Stimulated activated naive CD8-positive, alpha-beta T cell treated with anti-CD3 and anti-CD28 coated beads, Interleukin-15, Interleukin-2, amounts not matched to agents 100 ng/mL and 50 ng/mL, for 24 hours (primary cell): Measurements from ENCODE around the gene PWWP2B.
"Not testable (repeated sequence)": the region's sequence is repeated elsewhere in the genome, so short reads cannot be mapped to it uniquely, and the experiment has no call there.

Source experiments
- H3K27ac Mint-ChIP-seq: one replicate; pipeline ENCODE4 v1.8.0; 2021; ENCODE audit warnings: mild to moderate bottlenecking, mixed read lengths
- H3K27me3 Mint-ChIP-seq: one replicate; pipeline ENCODE4 v1.8.0; 2021; ENCODE audit warnings: mixed read lengths
- H3K36me3 Mint-ChIP-seq: one replicate; pipeline ENCODE4 v1.8.0; 2021; ENCODE audit warnings: low read depth, mixed read lengths
- H3K4me1 Mint-ChIP-seq: one replicate; pipeline ENCODE4 v1.8.0; 2021; ENCODE audit warnings: low read depth, mixed read lengths
- H3K4me3 Mint-ChIP-seq: one replicate; pipeline ENCODE4 v1.8.0; 2021; ENCODE audit warnings: mild to moderate bottlenecking, mixed read lengths
- H3K9me3 Mint-ChIP-seq: one replicate; pipeline ENCODE4 v1.8.0; 2021; ENCODE audit warnings: mixed read lengths

PWWP2B gene

DNA sequence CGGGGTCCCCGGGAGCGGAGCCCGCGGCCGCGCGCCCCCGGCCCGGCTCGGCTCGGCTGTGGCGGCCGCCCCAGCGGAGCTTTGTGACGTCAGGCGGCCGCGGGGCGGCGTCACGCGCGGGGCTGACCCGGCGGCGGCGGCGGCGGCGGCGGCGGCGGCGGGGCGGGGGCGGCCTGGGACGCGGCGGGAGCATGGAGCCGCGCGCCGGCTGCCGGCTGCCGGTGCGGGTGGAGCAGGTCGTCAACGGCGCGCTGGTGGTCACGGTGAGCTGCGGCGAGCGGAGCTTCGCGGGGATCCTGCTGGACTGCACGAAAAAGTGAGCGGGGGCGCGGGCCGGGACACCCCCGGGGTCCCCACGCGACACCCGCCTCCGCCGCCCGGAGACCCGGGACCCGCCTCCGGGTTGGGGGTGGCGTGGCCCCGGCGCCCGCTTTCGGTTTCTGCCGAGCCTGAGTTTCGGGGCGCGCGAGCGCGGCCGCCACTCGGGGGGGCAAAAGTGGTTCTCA lies at the start of gene PWWP2B:
PWWP2B (plus strand) TSS at position 165 of the 506 bp plus-strand sequence; CDS start at position 192, 27 bp downstream.
- no peaks in the 10 kb centered on the region for H3K27me3 Mint-ChIP-seq
- peaks cover 24% of the 10 kb centered on the region for H3K4me1 Mint-ChIP-seq
- peak within 1 kb of the TSS; percentile 82 for H3K4me3 Mint-ChIP-seq
- peak within 1 kb of the TSS; percentile 82 for H3K27ac Mint-ChIP-seq
- peaks cover 5% of the 10 kb centered on the region for H3K9me3 Mint-ChIP-seq
- no peaks in the 10 kb centered on the region for H3K36me3 Mint-ChIP-seq

DNA sequence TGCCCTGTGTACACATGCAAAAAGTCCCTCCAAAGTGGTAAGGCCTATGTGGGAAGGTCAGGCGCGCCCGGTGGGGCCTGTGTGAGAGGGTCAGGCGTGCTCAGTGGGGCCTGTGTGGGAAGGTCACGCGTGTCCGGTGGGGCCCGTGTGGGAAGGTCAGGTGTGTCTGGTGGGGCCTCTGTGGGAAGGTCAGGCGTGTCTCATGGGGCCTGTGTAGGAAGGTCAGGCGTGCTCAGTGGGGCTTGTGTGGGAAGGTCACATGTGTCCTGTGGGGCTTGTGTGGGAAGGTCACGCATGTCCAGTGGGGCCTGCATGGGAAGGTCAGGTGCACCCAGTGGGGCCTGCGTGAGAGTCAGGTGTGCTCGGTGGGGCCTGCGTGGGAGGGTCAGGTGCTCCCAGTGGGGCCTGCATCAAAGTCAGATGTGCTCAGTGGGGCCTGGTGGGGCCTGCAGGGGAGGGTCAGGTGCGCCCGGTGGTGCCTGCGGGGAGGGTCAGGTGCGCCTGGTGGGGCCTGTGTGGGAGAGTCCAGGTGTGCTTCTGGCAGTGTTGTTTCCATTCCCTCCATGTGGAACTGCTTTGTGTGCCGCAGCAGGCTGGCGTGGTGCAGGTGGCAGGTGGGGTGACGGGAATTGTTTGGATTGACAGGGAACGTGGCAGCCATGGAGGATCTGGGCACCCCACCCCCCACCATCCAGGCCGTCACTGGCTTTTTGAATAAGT lies 49.6 kb upstream of the PWWP2B start:
- Mint-ChIP-seq H3K4me3 (no peak overlapping the region), H3K27me3 (no peaks in the 10 kb centered on the region), H3K9me3 (no peaks in the 10 kb centered on the region), H3K36me3 (peaks cover 17% of the 10 kb centered on the region), H3K27ac (no peak overlapping the region), H3K4me1 (no peaks in the 10 kb centered on the region)

DNA sequence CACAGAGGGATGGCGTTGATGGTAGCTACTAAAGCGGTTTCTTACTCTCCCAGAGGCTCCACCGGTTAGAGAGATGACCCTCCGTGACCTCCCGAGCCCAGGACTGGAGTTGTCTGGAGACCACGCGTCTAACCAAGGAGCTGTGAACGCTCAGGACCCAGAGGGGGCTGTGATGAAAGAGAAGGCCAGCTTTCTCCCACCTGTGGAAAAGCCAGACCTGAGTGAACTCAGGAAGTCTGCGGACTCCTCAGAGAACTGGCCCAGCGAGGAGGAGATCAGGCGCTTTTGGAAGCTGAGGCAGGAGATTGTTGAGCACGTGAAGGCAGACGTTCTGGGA lies 49.1 kb upstream of the PWWP2B start:
- no peaks in the 10 kb centered on the region for H3K27me3 Mint-ChIP-seq
- no peak overlapping the region for H3K4me3 Mint-ChIP-seq
- no peak overlapping the region for H3K27ac Mint-ChIP-seq
- peaks cover 13% of the 10 kb centered on the region for H3K36me3 Mint-ChIP-seq
- H3K4me1 Mint-ChIP-seq, result peaks cover 3% of the 10 kb centered on the region
- H3K9me3 Mint-ChIP-seq, result no peaks in the 10 kb centered on the region

DNA sequence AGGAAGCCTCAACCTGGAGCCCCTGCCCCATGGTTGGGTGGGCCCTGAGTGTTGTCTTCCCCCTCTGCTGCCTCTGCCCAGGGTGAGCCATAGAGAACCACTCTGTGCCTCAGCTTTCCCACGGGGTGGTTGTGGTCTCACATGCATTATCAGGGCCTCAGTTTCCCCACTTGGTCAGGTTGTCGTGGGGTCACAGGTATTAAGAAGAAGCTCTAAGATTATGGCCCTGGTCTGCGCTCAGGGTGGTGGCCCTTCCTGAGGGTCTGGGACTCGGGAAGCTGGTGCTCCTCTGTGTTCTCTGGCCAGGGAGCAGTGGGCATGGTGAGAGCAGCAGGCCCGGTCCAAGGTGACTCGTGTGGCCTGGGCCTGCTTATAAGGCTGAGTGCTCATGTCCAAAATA lies 47.2 kb upstream of the PWWP2B start:
- H3K27me3 Mint-ChIP-seq, result no peaks in the 10 kb centered on the region
- no peak overlapping the region for H3K4me3 Mint-ChIP-seq
- no peaks in the 10 kb centered on the region for H3K9me3 Mint-ChIP-seq
- H3K27ac Mint-ChIP-seq, result no peak overlapping the region
- peaks cover 3% of the 10 kb centered on the region for H3K4me1 Mint-ChIP-seq
- H3K36me3 Mint-ChIP-seq, result peaks cover 13% of the 10 kb centered on the region

- Mint-ChIP-seq H3K9me3 (no peaks in the 10 kb centered on the region), H3K27me3 (no peaks in the 10 kb centered on the region), H3K4me3 (no peak overlapping the region), H3K4me1 (peaks cover 3% of the 10 kb centered on the region), H3K36me3 (peaks cover 8% of the 10 kb centered on the region), H3K27ac (no peak overlapping the region)
Measured at GRCh38 chr10:132350391-132350790, 46.6 kb upstream of the PWWP2B start.

- Mint-ChIP-seq H3K4me1 (peaks cover 3% of the 10 kb centered on the region), H3K27me3 (no peaks in the 10 kb centered on the region), H3K36me3 (peaks cover 3% of the 10 kb centered on the region), H3K4me3 (no peak overlapping the region), H3K27ac (no peak overlapping the region), H3K9me3 (no peaks in the 10 kb centered on the region)
Measured at GRCh38 chr10:132350946-132351345, 46.1 kb upstream of the PWWP2B start.

DNA sequence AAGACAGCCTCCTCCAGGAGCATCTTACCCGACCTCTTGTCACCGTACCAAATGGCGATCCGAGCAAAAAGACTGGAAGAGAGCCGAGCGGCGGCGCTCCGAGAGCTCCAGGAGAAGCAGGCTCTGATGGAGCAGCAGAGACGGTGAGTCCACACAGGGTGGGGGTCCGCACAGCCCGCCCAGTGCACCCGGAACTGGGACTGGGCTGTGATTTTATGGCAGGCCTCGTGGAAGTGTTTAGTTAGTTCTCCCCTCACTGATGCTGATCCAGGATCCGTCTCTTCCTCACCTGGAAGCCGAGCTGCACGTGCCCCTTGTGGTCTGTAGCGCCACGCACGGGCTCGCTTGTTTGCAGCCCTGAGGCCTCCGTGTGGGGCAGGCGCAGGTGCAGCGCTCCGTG lies 45.4 kb upstream of the PWWP2B start:
- Mint-ChIP-seq H3K4me1 (peaks cover 3% of the 10 kb centered on the region), H3K4me3 (no peak overlapping the region), H3K9me3 (no peaks in the 10 kb centered on the region), H3K27me3 (no peaks in the 10 kb centered on the region), H3K27ac (no peak overlapping the region), H3K36me3 (peaks cover 2% of the 10 kb centered on the region)

DNA sequence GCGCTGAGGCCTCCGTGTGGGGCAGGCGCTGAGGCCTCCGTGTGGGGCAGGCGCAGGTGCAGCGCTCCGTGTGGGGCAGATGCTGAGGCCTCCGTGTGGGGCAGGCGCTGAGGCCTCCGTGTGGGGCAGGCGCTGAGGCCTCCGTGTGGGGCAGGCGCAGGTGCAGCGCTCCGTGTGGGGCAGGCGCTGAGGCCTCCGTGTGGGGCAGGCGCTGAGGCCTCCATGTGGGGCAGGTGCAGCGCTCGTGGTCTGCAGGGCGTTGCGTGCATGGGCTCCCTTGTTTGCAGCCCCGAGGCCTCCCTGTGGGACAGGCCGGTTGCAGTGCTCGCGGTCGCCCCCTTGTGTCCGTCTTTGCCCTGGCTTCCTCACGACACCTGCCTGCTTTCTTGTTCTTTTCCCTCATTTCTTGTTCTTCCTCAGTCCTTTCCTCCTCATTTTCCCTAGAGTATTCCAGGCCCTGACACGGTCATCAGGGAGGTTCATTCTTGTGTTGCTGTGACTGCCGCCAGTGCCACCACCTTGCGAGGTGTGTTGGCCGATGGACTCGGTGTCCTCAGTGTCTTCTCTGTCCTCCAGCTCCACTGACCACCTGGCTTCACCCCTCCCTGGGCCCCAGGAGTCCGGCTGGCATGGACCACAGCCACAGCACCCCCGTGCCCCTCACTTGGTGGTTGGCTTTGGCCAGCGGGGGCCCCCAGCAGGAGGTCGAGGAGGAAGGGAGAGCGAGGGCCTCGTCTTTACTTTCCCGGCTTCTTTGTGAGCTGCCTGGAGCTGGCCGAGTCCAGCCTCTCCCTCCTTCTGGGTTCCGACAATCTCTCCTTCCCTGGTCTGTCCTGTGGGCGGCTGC lies 44.3 kb upstream of the PWWP2B start:
- not testable (repeated sequence) for H3K9me3 Mint-ChIP-seq, H3K4me1 Mint-ChIP-seq, H3K27ac Mint-ChIP-seq, H3K36me3 Mint-ChIP-seq, H3K4me3 Mint-ChIP-seq, H3K27me3 Mint-ChIP-seq

DNA sequence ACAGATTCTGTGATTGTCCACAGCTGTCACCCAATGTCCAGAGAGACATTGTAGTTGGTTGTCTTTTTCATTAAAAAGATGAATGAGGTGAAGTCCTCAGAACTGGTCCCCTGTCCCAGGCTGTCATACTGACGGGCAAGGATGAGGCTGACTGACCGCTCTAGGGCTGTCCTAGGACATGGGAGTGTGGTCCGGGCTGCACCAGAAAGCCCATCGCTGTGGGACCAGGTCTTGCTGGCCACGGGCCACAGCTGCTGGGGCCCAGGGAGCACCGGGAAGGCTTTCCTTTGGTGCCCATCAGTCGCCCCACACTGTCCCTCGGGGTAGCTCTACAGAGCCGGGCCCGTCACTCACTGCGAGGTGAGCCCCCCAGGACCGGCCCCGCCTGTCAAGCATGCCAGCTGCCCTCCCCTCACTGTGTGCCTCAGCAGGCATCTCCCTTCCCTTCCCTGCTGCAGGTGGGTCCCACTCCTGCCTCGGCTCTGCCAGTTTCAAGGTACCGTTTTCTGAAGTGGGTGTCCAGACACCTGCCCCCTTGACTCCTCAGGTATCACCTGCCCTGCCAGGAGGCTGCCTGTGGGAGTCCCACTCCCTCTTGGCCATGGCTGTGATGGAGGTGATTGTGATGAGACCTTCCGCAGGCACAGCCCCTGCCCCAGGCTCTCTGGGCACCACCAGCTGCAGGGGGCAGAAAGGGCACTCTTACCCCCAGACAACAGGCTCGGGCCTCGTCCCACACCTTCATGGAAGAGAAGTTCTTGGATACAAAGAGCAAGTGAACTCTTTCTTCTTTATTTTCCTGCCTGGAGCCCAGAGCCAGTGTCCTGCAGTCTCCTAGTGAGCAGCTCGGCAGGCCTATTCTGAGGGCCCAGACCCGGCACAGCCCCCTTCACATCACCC lies 43.3 kb upstream of the PWWP2B start:
- Mint-ChIP-seq H3K27ac (no peak overlapping the region), H3K36me3 (no peaks in the 10 kb centered on the region), H3K27me3 (no peaks in the 10 kb centered on the region), H3K4me3 (no peak overlapping the region), H3K9me3 (no peaks in the 10 kb centered on the region), H3K4me1 (peaks cover 3% of the 10 kb centered on the region)

DNA sequence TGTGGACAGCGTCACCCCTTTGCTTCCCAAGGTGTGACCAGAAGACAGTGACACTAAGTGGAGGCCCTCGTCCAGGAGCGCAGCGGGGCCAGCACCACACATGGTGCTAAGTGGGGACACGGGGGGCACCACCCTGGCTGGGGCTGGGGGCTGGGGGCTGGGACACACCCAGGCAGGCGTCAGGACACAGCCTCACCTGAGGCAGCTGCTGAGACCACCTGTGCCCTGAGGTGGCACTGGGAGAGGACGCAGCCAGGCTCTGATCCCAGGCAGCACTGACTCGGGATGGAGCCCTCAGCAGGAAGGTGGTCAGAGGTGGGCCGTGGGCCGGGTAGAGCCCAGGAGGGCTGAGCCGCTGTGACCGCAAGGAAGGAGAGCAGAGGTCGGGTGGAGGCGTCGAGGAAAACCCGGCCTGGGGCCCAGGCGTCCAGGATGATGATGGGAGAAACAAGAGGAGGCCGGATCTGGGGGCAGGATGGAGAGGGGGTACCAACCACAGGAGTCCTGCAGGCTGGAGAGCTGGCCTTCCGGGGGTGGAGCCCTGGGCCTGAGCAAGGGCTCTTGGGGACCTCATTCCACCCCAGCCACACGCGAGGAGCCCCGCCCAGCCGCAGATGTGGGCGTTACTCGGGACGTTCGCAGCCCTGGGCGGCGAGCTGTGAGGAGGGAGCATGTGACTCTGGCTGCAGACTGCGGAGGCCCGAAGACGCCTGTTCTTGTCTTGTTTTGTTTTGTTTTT lies 42.5 kb upstream of the PWWP2B start:
- no peak overlapping the region for H3K4me3 Mint-ChIP-seq
- no peaks in the 10 kb centered on the region for H3K27me3 Mint-ChIP-seq
- H3K4me1 Mint-ChIP-seq, result peaks cover 3% of the 10 kb centered on the region
- H3K9me3 Mint-ChIP-seq, result no peaks in the 10 kb centered on the region
- H3K27ac Mint-ChIP-seq, result no peak overlapping the region
- no peaks in the 10 kb centered on the region for H3K36me3 Mint-ChIP-seq

GRCh38 chr10:132355297-132355696 lies 41.7 kb upstream of the PWWP2B start:
- H3K9me3 Mint-ChIP-seq, result no peaks in the 10 kb centered on the region
- H3K4me1 Mint-ChIP-seq, result peaks cover 3% of the 10 kb centered on the region
- H3K4me3 Mint-ChIP-seq, result no peak overlapping the region
- no peaks in the 10 kb centered on the region for H3K27me3 Mint-ChIP-seq
- H3K36me3 Mint-ChIP-seq, result no peaks in the 10 kb centered on the region
- no peak overlapping the region for H3K27ac Mint-ChIP-seq

- no peaks in the 10 kb centered on the region for H3K36me3 Mint-ChIP-seq
- H3K9me3 Mint-ChIP-seq, result no peaks in the 10 kb centered on the region
- H3K4me1 Mint-ChIP-seq, result peaks cover 3% of the 10 kb centered on the region
- H3K27me3 Mint-ChIP-seq, result no peaks in the 10 kb centered on the region
- H3K4me3 Mint-ChIP-seq, result no peak overlapping the region
- no peak overlapping the region for H3K27ac Mint-ChIP-seq
Measured at GRCh38 chr10:132355754-132356153, 41.2 kb upstream of the PWWP2B start.

DNA sequence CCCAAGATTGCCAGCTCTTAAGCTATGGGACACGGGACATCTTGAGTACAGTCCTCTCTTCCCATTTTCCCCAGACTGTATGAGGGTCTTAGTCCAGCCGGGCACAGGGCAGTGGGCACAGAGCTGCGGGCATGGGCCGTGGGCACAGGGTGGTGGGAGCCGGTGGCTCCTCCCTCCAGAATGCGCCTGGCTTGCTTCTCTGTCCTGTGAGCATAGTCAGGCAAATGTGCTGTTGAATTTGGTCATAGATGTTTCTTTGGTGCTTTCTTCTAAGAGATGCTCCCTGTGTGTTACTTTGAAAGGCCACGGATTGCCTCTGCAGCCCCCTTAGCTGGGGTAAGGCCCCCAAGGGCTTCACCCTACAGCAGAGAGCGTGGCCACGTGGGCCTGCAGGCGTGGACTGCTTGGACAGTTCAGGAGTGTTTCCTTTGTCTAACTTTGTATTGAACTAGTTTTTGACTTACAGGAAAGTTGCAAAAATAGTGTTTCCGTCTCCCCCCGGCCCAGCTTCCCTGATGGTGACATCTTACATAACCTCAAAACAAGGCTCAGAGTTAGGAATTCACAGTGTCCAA lies 40.3 kb upstream of the PWWP2B start:
- no peak overlapping the region for H3K4me3 Mint-ChIP-seq
- no peaks in the 10 kb centered on the region for H3K36me3 Mint-ChIP-seq
- H3K27me3 Mint-ChIP-seq, result no peaks in the 10 kb centered on the region
- H3K4me1 Mint-ChIP-seq, result peaks cover 3% of the 10 kb centered on the region
- no peak overlapping the region for H3K27ac Mint-ChIP-seq
- H3K9me3 Mint-ChIP-seq, result no peaks in the 10 kb centered on the region
